ENCODE results near the gene CES2.

GRCh38 chr16:66908116-66908515, 27.2 kb upstream of the CES2 start:
- no peak for TF ChIP-seq CTCF (IDR thresholded peaks at IDR 0.05)
- TF ChIP-seq POLR2A (IDR thresholded peaks at IDR 0.05) = no peak

Data from Peyer's patch (tissue), 4 donors.